ENCODE data around the gene ARL14EP.

DNA sequence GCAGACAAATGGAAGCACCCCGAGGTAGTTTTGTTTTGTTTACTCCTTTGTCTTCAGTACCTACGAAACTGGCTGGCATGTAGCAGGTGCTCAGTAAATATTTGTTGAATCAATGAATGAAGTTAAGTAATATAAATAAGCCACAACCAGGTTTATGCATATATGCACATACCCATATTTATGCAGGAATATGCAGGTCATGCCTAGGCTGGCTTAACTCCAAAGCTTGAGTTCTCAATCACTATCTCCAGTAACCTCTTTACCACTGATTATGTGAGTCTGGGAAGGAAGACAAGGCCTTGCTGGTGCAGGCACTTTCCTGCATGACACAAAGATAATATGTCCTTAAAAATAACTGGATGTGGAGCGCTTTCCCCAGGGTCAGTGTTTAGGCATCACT, 27.5 kb downstream of the ARL14EP start:
- TF ChIP-seq EZH2phosphoT487 (IDR thresholded peaks at IDR 0.05; ENCODE audit: borderline replicate concordance) (no peak), RAD21 (IDR thresholded peaks at IDR 0.05; ENCODE audit: low read depth) (no peak), EZH2 (IDR thresholded peaks at IDR 0.05) (no peak), YY1 (IDR thresholded peaks at IDR 0.05; ENCODE audit: extremely low read depth, insufficient replicate concordance, low read depth, low read length) (no peak), POLR2A (IDR thresholded peaks at IDR 0.05; ENCODE audit: borderline replicate concordance, extremely low read depth, insufficient read depth, insufficient read length) (no peak), TCF7L2 (IDR thresholded peaks at IDR 0.05; ENCODE audit: borderline replicate concordance, extremely low read depth, insufficient read depth, insufficient read length) (no peak)
- TF ChIP-seq, protein P1, sequence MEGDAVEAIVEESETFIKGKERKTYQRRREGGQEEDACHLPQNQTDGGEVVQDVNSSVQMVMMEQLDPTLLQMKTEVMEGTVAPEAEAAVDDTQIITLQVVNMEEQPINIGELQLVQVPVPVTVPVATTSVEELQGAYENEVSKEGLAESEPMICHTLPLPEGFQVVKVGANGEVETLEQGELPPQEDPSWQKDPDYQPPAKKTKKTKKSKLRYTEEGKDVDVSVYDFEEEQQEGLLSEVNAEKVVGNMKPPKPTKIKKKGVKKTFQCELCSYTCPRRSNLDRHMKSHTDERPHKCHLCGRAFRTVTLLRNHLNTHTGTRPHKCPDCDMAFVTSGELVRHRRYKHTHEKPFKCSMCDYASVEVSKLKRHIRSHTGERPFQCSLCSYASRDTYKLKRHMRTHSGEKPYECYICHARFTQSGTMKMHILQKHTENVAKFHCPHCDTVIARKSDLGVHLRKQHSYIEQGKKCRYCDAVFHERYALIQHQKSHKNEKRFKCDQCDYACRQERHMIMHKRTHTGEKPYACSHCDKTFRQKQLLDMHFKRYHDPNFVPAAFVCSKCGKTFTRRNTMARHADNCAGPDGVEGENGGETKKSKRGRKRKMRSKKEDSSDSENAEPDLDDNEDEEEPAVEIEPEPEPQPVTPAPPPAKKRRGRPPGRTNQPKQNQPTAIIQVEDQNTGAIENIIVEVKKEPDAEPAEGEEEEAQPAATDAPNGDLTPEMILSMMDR (IDR thresholded peaks at IDR 0.05 in 2 of 3, conservative IDR thresholded peaks at IDR 0.05 in 1 of 3; ENCODE audit: borderline replicate concordance in 1 of 3, insufficient read depth in 1 of 3, low read depth in 2 of 3, low read length in 2 of 3), result no peak
- TF ChIP-seq, protein P2, sequence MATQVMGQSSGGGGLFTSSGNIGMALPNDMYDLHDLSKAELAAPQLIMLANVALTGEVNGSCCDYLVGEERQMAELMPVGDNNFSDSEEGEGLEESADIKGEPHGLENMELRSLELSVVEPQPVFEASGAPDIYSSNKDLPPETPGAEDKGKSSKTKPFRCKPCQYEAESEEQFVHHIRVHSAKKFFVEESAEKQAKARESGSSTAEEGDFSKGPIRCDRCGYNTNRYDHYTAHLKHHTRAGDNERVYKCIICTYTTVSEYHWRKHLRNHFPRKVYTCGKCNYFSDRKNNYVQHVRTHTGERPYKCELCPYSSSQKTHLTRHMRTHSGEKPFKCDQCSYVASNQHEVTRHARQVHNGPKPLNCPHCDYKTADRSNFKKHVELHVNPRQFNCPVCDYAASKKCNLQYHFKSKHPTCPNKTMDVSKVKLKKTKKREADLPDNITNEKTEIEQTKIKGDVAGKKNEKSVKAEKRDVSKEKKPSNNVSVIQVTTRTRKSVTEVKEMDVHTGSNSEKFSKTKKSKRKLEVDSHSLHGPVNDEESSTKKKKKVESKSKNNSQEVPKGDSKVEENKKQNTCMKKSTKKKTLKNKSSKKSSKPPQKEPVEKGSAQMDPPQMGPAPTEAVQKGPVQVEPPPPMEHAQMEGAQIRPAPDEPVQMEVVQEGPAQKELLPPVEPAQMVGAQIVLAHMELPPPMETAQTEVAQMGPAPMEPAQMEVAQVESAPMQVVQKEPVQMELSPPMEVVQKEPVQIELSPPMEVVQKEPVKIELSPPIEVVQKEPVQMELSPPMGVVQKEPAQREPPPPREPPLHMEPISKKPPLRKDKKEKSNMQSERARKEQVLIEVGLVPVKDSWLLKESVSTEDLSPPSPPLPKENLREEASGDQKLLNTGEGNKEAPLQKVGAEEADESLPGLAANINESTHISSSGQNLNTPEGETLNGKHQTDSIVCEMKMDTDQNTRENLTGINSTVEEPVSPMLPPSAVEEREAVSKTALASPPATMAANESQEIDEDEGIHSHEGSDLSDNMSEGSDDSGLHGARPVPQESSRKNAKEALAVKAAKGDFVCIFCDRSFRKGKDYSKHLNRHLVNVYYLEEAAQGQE (IDR thresholded peaks at IDR 0.05; ENCODE audit: low read depth), result no peak
- TF ChIP-seq, protein P3, sequence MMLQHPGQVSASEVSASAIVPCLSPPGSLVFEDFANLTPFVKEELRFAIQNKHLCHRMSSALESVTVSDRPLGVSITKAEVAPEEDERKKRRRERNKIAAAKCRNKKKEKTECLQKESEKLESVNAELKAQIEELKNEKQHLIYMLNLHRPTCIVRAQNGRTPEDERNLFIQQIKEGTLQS (IDR thresholded peaks at IDR 0.05), result no peak
